ENCODE measurements around the gene DTX4.

The DTX4 gene

DNA sequence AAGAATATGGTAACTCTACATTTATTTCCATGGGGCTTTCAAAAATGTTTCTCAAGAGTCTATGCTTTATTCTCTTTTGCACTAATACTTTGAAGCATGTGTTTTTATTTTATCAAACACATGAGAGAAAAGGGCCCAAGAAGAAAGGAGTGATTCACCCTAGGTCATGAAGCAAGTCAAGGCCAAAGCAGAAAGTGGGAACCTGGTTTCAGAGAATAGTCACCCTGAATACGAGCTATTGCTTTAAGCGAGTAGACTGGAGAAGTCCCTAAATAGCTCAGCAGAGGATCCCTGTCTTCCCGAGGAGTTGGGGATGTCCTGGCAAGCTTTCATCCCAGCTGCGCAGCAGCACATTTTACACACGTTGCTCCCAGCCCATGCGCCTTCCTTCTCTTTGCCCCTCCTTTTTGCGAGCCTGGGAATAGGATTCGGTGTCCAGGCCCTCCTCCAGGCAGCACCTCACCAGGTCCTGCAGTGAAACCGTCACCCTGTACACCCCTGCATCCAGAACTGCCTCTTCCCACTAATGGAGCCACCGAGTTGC lies 21.7 kb downstream of the DTX4 start:
- no peak for DNase-seq

DNA sequence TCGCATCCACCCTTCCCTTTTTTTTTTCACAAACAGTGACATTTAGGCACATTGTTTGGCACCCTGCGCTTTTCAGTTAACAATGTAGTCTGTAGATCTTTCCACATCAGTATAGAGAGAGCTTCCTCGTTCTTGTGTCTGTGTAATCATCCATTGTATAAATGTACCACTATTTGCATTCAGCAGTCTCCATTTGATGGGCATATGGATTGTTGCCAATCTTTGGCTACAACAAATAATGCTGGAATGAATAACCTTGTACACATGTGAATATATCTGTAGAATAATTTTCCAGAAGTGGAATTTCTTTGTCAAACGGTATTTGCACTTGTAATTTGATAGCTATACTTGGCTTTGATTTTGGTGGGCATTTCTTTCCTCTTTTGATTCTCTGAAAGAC lies 23.7 kb downstream of the DTX4 start:
- no peak for DNase-seq

DNA sequence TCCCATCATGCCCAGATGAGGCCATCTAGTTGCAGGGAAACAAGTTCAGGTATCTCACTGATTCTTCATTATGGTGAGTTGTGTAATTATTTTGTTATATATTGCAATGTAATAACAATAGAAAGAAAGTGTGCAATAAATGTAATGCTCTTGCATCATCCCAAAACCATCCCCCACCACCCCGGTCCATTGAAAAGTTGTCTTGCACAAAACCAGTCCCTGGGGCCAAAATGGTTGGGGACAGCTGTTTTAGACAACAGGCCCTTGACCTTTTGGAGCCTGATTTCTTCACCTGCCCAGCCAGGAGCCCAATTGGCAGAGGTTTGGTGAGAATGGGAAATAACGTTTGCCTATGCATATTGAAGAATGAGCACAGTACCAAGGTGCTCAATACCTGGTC lies 24.8 kb downstream of the DTX4 start:
- no peak for DNase-seq

DNA sequence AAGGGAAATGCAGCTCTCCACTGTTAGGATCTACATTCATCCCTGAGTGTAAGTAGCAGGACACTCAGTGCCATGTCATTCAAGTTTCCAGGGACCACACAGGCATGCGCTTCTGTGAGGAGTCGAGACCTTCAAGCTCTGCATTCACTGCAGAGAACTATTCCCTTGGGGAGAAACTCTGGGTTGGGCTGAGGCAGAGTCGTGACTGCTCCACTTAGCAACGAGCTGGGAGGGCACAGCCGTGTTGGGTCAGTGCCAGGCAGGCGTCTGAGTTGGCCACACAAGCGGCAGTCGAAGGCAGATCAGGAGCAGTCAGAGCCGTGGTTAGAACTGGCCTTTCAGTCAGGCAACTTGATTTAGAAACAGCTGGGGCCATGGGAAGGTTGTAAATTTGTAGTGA lies 26.1 kb downstream of the DTX4 start:
- DNase-seq, result no peak

DNA sequence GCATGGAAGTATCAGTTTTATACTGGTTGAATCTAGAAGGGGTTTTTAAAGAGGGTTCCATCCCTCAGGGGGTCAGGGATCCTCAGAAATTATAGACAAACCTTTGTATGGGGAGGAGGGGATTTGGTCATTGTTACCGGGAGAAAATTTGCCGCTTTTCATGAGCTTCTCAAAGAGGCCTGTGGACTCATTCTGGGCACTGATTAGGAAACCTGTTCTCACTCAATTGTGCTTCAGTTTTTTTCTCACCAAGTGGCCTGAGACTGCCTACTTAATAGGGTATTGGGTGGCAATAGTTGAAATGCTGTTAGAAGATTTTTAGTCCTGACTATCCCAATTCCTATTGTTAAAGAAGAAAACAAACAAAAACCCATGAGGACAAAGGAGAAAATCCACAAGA lies 26.8 kb downstream of the DTX4 start:
- no peak for DNase-seq

DNA sequence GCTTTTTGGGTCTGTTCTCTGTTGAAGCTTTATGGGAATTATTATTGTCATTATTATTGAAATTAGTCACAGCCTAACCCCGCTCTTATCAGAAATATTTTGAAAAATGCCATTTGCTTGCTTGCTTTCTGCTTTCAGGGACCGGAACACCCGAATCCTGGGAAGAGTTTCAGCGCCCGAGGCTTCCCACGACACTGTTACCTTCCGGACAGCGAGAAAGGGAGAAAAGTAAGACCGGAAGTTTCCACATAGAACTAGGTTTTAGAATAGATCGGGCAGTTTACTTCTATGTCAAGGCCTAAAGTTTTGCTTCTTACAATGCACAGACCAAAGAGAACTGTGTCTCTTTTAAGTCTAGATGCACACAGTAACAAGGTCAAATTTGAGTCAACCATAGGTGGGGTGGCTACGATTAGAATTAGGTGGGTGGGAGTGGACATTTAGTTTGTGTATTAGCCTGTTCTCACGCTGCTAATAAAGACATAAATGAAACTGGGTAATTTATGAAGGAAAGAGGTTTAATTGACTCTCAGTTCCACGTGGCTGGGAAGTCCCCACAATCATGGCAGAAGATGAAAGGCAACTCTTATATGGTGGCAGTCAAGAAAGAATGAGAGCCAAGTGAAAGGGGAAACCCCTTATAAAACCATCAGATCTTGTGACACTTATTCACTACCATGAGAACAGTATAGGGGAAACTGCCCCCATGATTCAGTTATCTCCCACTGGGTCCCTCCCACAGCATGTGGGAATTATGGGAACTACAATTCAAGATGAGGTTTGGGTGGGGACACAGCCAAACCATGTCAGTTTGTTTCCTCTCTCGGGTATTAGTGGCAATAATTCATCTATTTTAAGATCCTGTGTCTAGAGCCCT lies 27.9 kb downstream of the DTX4 start:
- DNase-seq, result no peak

DNA sequence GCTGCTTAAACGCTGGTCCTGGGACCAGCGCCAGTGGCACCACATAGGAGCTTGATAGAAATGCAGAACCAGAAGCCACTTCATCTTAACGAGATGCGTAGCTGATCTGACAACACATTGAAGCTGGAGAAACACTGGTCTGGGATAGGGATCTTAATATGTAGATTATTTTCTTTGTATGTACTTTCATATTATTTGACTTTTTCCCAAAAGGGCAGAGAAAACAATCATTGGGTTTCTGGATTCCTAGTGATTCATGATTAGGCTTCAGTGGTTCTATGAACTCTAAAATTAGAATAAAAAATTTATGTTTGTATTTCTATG lies 28.5 kb downstream of the DTX4 start:
- DNase-seq, result no peak

DNA sequence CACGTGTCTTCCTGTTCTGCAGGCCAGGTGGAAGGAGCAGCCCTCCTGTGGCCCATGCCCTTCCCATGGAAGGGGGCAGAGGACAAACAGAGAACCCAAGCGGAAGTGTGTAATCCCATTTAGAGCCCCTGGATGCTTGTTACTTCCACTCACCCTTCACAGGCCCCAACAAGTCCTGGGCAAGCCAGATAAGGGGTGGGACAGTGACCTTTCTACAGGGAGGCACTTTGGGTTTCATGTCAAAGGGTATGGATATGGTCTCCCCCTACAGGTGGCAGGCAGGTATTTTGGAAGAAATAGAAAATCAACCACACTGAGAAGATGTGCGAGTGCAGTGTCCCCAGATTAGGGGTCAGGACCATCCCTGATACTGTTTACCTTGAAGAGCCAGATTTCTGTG lies 29.4 kb downstream of the DTX4 start:
- no peak for DNase-seq

DNA sequence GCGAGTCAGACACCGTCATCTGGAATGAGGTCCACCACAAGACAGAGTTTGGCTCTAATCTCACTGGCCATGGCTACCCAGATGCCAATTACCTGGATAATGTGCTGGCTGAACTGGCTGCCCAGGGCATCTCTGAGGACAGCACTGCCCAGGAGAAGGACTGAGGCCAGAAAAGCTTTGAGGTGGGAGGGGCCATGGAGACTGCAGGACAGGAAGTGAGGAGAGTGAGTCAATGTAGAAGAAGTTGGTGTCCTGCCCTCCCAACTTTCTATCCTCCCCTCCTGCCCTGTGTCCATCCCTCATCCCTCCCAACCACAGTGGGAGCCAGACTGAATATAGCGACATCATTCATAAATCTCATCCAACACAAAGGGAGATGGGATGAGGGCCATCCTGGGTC lies 32.8 kb downstream of the DTX4 start:
- DNase-seq, result no peak

DNA sequence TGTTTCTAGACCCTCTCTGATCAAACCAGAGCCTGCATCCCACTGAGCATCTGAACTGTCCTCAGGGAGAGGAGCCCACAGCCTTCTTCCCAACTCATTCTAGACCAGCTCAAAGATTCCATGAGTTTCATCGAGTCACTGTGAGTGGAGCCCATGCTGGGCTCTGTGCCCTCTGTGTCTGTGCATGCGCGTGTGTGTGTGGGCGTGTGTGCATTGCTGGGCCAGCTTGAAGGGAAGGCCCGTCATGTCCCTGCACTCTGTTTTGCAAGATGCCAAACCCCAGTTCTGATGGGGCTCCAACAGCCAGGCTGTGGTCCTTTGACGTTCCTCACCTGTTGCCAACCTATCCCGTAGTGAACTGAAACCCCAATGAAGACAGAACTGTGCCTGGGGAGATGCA lies 33.7 kb downstream of the DTX4 start:
- no peak for DNase-seq

DNA sequence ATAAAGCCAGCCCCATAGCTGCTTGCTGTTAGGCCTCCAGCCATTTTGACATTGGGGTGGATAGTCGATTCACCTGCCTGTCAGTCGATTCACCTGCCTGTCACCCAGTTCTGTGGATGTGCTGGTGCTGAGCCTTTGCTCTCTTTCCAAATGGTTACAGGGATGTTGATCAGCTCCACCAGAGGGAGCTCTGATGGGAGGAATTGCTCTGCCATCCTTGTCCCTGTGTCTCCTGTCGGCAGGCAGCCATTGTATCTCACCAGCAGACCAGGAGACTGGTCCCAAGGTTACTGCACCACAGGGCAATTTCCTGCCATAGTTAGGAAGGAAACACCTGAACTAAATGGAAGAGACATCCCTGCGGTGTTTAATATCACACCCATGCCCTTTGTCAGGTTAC lies 34.7 kb downstream of the DTX4 start:
- no peak for DNase-seq

DNA sequence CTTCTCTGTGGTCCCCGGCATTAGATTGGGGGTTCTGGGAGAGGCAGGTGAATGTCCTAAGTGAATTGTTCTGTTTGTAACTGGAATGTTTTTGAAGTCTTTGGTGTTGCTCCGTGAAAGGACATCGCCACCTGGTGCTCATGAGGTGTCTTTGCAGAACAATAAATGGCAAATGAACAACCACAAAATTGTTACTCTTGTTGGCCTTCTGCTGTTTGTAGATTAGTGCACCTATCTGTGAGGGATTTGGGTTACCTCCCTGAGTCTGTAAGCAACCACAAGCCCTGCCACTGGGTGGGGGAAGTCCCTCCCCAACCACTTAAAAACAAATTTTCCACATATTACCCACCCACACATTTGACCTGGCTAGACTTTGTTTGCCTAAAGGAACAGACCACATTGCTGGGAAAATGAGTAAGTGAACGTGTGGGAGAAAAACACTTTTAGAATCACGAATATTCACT lies 36.1 kb downstream of the DTX4 start:
- DNase-seq, result no peak

DNA sequence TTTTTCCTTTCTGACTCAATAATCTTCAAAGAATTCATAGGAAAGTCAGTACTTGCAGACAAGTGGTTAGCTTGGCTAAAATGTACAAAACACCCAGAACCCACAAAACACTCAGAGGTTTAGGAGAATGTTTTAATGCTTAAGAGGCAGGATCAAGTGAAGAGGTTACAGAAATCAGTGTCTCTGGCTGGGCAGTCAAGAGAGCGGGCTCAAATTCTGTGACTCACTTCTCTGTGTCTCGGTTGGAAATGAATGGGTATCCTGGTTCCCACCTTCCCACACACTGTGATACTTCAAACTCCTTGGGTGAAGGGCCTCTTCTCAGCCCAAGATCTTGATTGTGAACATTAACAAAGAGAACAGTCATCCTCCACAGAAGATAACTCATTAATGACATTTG lies 37.0 kb downstream of the DTX4 start:
- DNase-seq, result no peak

DNA sequence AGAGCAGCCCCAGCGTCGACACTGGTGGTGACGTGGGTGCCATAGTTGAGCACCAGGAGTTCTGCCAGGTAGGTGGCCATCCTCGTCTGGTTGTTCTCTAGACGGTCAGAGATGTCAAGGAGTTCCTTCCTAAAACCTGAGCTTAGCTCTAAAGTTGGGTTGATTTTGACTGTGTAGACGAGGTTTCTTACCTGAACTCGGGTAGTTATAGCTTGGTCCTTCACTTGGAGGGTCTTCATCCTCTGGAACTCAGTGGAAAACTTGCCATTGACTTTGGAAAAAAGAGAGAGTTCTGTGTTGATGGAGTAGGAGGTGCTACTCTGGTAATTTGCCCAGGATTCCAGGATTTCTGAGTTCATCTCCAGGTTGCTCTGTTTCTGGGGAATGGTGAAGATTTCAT lies 40.3 kb downstream of the DTX4 start:
- DNase-seq, result no peak

DNA sequence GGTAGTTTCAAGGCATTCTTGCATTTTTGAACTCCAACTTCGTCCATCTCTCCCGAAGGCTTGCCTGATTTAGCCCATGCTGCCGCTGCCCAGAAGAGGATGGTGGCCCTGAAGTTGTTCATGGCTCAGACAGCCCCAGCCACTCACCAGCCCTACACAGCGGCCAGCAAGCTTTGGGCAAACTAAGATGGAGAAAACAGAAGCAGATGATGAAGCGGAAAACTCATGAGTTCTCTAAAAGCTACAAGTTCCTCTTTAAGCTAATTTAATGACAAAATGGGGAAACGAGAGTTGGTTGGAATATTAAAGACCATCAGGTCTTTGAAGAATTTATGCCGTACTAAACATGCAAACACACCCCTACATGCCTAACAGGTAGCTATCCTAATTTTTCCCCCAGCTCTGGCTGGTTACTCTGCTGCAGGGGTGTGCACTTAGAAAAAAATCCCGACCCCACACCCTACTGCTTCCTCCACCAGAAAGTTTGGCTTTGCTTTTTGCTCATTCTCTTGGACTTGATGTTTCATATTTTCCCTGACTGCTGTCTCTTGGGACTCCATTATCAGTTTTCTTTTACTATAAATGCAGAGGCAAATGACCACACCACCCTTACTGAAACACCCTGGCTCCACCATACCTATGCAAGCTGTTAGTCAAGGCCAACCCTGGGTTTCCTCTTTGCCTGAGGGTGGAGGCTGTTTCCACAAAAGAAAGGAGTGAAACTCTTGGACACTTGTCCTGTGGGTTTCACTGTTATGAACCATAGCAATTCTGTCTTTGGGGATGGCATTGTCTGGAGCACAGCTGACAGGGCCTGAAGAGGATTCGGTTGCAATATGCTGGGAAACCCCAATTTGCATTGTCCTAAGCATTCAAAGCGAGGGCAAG lies 41.1 kb downstream of the DTX4 start, which contains the start of gene MPEG1:
Gene MPEG1, minus strand, starts transcription at position 184 of the 888 bp plus-strand sequence. Its CDS starts 62 bp downstream, at position 122.
- no peak for DNase-seq

DNA sequence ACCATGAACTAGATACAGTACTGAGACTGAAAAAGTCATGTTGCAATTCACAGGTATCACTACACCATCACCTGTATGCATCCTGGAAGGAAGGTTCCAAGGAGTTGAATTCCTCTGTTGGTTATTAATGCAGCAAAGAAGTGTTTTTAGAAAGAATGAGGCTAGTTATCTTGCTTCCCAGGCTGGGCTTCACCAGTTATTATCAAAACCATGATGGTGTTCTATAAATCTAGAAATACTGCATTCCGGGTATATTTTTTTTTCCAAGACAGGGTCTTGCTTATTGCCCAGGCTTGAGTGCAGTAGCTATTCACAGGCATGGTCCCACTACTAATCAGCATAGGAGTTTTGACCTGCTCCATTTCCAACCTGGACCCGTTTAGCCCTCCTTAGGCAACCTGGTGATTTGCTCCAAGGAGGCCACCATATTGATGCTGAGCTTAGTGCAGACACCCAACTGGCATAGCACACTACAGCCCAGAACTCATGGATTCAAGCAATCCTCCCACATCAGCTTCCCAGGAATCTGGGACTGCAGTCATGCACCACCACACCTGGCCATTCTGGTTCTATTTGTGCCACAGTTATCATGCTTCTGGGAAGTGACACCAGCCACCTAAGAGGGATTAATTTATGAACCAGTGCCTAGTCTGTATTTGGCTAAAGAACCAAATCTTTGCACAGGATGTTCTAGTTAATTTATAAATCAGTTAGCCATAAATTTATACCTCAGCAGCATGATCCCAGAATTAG lies 42.4 kb downstream of the DTX4 start:
- no peak for DNase-seq

DNA sequence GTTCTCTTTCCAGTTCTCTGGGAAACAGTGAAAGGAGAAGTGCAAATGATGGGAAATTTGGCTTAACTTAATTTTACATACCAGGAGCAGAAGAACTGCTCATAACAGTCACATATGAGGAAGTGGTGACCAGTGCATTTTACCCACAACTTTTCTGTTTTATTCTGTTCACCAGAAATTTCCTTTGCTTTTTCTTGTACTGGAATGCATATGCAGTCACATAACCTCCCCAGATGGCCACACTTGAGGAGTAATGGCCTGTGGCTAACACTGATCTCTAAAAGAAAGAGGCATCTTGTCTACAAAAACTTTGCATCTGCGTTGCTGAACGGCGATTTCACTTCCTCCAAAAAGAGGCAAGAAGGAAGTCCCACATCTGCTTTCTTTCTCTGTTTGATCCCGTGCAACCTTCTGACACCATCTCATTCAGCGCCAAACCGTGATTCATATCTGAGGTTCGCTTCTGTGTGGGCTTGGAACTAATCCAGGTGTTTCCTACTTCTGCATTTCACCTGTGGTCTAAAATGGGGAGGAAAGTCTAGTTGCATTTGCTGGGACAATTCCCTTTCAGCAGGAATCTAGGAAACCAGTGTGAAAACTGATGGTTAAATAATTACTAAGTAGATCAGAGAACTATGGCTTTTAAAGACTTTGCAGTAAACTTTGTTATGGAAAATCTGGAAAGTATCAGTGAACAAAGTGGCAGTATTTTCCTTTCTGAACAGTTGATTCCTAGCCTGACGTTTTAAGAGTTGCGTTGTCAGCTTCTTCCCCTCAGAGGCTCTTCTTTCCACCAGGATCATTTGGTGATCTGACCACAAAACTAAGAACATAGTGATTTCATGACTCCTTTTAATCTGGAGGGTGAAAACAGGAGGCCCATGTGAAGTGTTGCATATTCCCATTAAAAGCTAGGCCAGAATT lies 45.0 kb downstream of the DTX4 start:
- DNase-seq, result no peak

DNA sequence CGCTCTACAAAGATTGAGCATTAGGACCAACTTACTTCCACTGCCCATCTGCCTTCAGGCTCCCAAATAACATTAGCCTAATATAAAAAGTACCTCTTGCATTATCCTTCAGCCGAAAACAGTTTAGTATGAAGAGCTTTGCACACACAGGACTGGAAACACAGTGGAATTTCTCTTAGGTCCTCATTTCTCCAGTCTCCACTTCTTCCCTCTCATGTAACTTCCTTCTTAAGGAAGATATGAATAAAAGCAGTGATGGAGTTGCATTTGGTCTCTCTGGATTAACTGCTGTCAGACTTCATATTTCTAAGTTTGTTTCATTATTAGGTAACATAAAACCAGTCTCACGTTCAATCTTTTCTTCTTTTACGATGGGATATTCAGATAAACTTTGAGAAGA lies 46.4 kb downstream of the DTX4 start:
- no peak for DNase-seq

DNA sequence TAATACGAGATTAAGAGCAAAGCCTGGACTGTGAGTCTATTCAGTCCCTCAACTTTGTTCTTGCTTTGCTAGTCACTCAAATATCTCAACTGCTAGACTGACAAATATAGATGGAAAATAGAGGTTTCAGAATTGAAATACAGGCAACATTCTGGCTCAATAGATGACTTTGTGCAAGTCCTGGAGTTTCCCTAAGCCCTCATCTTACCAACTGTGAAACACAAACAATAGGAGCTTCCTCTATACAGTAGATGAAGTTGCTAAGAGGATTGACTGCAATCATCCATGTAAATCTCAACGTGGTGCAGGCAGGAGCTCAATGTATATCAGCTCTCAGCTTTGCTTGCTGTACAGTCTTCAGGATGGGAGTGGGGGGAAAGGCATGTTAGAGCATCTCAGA lies 47.0 kb downstream of the DTX4 start:
- DNase-seq, result no peak

DNA sequence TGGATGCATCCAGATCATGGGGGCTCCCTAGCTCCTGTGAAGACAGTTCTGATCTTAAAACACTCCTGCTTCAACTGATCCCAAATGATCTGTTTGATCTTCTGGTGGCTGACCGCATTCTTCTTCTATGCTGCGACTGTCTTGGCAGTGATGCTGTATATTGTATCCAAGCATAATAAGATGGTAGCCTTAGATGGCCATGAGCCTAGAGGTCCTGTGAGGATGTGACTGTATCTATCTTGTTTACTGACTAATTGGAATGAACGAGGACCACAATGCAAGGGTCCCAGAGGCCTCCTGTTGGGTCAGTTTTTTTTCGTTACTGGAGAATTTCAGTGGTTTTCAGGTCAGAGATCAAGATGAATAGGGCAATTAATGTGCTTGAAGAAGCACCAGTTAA lies 47.9 kb downstream of the DTX4 start:
- no peak for DNase-seq

DNA sequence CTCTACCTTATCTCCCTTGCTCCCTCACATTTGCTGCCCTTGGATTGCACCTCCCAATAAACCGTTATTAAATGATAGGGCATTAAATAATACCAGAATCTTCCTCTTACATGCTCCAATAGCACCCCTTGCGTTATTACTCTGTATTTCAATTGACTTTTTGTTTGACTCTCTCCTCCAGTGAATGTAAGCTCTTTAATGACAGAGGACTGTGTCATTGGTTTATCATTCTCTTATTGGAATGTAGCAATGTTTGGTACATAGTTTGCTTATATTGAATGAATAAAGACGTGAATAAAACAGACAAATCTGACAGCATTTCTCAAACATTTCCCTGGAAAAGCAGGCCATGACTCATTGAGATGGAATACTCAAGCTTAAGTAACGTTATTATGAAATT lies 49.5 kb downstream of the DTX4 start:
- no peak for DNase-seq
